AG09309 (cell line): ENCODE results near the gene DISC1.
"Not testable (repeated sequence)": the region's sequence is repeated elsewhere in the genome, so short reads cannot be mapped to it uniquely, and the experiment has no call there.

Experiments
- DNase-seq: peaks from one replicate; pipeline ENCODE4 v3.0.0-alpha.2; 2010; ENCODE audit warnings: low read depth
- H3K4me3 ChIP-seq: 2 replicates; pipeline ENCODE4 v1.5.1; 2011; ENCODE audit warnings: mild to moderate bottlenecking, low read depth, low read length, moderate library complexity; ENCODE audit not compliant: control insufficient read depth
- TF ChIP-seq, protein P1 (sequence below): IDR thresholded peaks from 2 replicates; pipeline ENCODE4 v1.5.1; 2011; ENCODE audit warnings: mild to moderate bottlenecking, low read depth, low read length, inconsistent platforms; ENCODE audit not compliant: insufficient read depth, control insufficient read depth; ENCODE audit errors: missing control alignments

DISC1 gene

DNA sequence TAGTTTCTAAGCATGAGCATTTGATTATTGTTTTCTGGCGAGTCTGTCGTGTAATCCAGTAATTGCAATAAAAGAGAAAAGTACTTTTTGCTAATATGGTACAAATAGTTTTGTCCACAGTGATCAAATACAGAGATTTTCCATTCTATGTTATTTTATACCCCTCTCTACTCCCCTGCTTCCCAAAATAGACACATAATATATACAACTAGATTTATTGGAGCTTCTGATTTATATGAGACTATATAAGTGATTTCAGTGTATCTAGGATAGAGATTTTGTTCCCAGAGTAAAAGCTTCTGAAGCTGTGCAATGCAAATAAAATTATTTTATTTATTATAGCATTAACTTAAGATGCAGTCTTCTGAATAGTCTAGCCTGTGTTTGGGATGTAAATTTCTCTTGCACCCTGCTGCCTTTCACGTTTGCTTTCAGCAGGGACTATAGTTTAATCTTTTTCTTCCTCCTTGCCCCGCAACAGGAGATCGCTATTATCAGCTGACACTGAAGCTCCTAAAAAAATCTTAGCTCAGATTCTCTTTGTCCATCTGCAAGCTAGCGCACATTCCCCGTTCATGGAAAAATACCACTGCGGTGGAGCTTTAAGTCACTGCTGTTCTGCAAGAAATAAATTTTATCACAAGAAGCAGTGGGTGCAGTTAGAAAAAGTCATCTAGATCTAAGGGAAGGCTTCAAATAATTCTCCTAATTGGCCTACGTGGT is 273.3 kb downstream of the DISC1 start:
- TF ChIP-seq, protein P1, sequence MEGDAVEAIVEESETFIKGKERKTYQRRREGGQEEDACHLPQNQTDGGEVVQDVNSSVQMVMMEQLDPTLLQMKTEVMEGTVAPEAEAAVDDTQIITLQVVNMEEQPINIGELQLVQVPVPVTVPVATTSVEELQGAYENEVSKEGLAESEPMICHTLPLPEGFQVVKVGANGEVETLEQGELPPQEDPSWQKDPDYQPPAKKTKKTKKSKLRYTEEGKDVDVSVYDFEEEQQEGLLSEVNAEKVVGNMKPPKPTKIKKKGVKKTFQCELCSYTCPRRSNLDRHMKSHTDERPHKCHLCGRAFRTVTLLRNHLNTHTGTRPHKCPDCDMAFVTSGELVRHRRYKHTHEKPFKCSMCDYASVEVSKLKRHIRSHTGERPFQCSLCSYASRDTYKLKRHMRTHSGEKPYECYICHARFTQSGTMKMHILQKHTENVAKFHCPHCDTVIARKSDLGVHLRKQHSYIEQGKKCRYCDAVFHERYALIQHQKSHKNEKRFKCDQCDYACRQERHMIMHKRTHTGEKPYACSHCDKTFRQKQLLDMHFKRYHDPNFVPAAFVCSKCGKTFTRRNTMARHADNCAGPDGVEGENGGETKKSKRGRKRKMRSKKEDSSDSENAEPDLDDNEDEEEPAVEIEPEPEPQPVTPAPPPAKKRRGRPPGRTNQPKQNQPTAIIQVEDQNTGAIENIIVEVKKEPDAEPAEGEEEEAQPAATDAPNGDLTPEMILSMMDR = no peak
- DNase-seq = no peak
- no peak overlapping the region for H3K4me3 ChIP-seq

DNA sequence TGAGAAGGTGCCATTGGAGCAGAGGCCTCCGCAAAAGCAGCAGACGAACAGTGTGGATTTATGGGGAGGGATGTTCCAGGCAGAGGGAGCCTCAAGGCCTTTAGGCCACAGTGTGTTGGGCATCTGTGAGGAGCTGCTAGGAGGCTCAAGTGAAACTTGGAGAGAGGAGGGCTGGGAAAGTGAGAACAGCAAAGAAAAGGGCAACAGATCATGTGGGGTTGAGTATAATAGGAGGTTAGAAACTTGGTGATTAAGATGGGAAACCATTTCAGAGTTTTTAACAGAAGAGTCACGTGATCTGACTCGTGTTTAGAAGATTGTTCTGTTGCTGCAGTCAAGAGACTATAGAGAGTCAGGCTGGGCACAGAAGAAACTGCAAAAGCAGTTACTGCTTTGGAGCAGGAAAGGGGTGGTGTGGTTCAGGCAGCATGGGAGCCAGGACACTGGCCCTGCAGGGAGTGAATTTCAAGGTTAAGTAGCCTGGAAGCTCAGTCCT is 277.0 kb downstream of the DISC1 start:
- TF ChIP-seq, protein P1 = no peak
- H3K4me3 ChIP-seq = no peak overlapping the region
- no peak for DNase-seq

DNA sequence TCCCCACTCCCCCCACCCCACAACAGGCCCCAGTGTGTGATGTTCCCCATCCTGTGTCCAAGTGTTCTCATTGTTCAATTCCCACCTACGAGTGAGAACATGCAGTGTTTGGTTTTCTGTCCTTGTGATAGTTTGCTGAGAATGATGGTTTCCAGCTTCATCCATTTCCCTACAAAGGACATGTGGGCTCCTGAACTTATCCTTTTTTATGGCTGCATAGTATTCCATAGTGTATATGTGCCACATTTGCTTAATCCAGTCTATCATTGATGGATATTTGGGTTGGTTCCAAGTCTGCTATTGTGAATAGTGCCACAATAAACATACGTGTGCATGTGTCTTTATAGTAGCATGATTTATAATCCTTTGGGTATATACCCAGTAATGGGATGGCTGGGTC is 280.7 kb downstream of the DISC1 start:
- DNase-seq = not testable (repeated sequence)

DNA sequence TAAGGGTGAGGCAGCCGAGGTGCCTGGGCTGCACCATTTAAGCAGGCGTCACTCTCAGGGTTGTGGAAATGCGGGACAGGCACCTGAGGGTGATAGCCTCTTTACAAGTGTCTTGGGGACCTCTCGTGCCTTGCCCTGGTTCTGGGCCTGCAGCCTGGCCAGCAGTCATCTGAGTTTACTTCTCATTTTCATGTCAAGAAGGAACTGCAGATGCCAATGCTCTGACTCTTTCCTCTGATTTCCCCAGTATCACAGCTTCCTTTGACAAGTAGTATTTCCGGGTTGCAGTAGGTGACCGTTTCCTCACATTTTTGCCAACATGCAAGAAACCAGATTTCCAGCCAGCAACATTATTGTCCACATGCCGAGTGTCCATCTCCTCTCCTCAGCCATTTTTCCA is 286.9 kb downstream of the DISC1 start:
- no peak for DNase-seq
- TF ChIP-seq, protein P1 = no peak

More for the DNA sequence above, 280.7 kb downstream of the DISC1 start:
- not testable (repeated sequence) for H3K4me3 ChIP-seq

DNA sequence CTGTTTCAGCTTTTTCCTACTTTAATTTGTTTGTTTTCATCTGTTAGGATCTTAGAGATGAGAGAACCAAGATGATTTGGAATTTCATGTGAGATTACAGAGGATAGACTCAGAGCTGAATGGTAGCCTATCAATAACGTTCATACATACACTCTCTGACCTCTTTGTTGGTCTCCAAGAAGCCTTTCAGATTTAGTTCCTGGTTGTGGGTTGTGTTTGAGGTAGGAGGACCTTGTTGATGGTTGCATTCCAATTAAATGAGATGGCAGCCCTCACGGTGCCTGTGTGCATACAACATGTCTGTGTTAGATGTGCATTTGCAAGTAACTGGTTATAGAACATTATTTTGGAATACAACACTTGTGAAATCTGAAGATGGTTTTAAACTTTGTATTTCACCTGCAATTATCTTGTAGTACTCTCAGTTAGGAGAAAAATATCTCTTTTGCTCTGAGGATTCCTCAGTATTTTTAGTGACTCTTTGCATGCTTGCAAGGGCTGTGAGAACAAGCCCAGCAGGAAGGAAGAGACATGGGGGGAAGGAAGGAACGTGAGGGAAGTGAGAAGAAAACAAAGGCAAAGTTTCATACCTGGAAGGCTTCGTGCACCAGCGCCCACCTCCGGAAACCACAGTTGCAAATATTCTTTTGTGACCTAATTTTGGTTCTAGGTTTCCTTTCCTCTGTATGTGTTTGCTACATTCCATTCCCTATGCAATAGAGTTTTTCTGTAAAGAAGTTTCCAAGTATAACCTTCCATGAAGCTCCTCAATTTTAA is 291.8 kb downstream of the DISC1 start:
- H3K4me3 ChIP-seq = no peak overlapping the region
- TF ChIP-seq, protein P1 = no peak
- no peak for DNase-seq

More for the DNA sequence above, 286.9 kb downstream of the DISC1 start:
- no peak overlapping the region for H3K4me3 ChIP-seq

DNA sequence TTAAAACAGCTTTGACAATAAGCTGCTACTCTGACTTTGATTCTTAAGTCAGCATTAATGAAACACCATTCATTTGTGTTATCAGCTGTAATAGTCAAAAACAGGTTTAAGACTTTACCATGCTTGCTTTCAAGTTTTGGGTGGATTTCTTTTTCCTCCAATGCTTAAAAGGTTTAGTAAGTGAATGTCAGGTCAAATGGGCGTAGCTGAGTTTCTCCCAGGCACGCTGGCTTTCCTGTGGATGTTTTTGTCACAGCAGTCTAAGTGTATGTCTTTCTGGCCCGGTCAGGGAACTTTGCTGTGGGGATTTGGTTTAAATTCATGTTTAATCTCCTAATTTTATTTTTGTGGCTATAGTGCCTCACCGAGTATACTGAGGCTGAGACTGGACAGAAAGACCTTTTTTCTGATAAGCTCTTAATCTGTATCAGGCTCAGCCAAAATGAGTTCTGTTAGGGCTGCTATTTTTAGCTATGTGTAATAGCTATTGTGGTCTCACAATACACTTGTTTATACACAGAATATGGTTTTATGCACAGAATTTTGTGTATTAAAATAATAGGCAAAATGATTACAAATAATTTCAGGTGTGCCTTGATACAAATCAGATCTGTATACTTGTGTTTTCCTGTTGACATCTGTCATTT is 292.8 kb downstream of the DISC1 start:
- TF ChIP-seq, protein P1 = no peak
- DNase-seq = no peak
- H3K4me3 ChIP-seq = no peak overlapping the region
